ENCODE results near the gene SPINK9. TPM values are rescaled to one million over a fixed set of nuclear protein-coding genes. Genes with fewer than 3 reads are reported as not detected.

Gene SPINK9
- total and polyA plus RNA-seq, 2 experiments from 2014 or later: not detected

DNA sequence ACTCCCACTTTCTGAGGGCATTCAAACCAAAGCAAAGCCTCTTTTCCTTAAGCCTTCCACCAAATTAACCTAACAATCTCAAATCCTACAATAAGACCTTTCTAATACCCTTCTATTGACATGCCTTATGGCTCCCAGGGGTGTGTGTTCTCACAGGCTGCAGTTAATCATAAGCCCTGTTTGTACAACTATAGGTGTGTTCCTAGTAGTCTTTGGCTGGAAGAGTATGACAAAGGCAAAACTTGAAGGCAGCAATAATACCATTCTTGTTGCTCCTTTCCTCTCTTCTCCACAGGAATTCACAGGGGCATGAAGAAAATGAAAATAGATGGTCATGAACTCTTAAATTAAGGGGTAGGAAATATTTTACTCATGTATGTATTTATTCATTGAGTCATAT is 37.5 kb downstream of the SPINK9 start (continued):
- TF ChIP-seq ZNF114 (CRISPR knock-in tag; IDR thresholded peaks at IDR 0.05) (no peak), NANOG (IDR thresholded peaks at IDR 0.05; ENCODE audit: borderline replicate concordance) (no peak), CREB1 (CRISPR knock-in tag; IDR thresholded peaks at IDR 0.05; ENCODE audit: low read depth) (no peak)

GRCh38 chr5:148374690-148375360 is 39.5 kb downstream of the SPINK9 start:
- H3K79me2 ChIP-seq (replicated peaks; ENCODE audit: insufficient read depth): no peaks in the 10 kb centered on the region
- H4K20me1 ChIP-seq (replicated peaks; ENCODE audit: insufficient read depth): no peaks in the 10 kb centered on the region
- Mint-ChIP-seq H3K4me1 (peaks cover 5% of the 10 kb centered on the region; the same call in 2 of the 3 replicates), H3K27me3 (ENCODE audit: insufficient read depth, low read depth, poor library complexity) (peaks cover 2% of the 10 kb centered on the region), H3K4me3 (no peak overlapping the region), H3K9me3 (peaks cover 7% of the 10 kb centered on the region; the same call in 2 of the 3 replicates), H3K27ac (no peak overlapping the region), H3K36me3 (ENCODE audit: low read depth) (peaks cover 14% of the 10 kb centered on the region; the same call in 2 of the 3 replicates)
- TF ChIP-seq CTCF (conservative IDR thresholded peaks at IDR 0.05; ENCODE audit: low read depth in 2 of 2): peak; percentile 91 to 97
- TF ChIP-seq ZNF114 (CRISPR knock-in tag; IDR thresholded peaks at IDR 0.05): no peak
- no peaks in the 10 kb centered on the region for H3K4me1 ChIP-seq (ENCODE audit: insufficient read depth)
- H3F3A ChIP-seq (replicated peaks; ENCODE audit: low read depth): no peaks in the 10 kb centered on the region
- H3K4me3 ChIP-seq: no peak overlapping the region
- no peak overlapping the region for H2AFZ ChIP-seq
- H3K27ac ChIP-seq (ENCODE audit: low read depth): no peak overlapping the region
- DNase-seq (ENCODE audit: low spot score) (peak; percentile 88), ATAC-seq (peak; percentile 100)
- no peaks in the 10 kb centered on the region for H3K36me3 ChIP-seq (ENCODE audit: insufficient read depth)
- no peaks in the 10 kb centered on the region for H3K27me3 ChIP-seq (ENCODE audit: insufficient read depth)
- no peak overlapping the region for H3K4me2 ChIP-seq
- H3K9me2 ChIP-seq (ENCODE audit: insufficient read depth): no peaks in the 10 kb centered on the region; the same call in 1 of the 2 replicates

- no peaks in the 10 kb centered on the region for H3K4me1 ChIP-seq (ENCODE audit: insufficient read depth)
- no peak for ATAC-seq
- H3K27me3 ChIP-seq (ENCODE audit: insufficient read depth): no peaks in the 10 kb centered on the region
- H3K4me3 ChIP-seq: no peak overlapping the region
- no peaks in the 10 kb centered on the region for H3F3A ChIP-seq (replicated peaks; ENCODE audit: low read depth)
- Mint-ChIP-seq H3K27me3 (ENCODE audit: insufficient read depth, low read depth, poor library complexity) (peaks cover 2% of the 10 kb centered on the region), H3K9me3 (peaks cover 7% of the 10 kb centered on the region; the same call in 2 of the 3 replicates), H3K4me3 (no peak overlapping the region), H3K36me3 (ENCODE audit: low read depth) (peaks cover 14% of the 10 kb centered on the region; the same call in 2 of the 3 replicates), H3K27ac (no peak overlapping the region), H3K4me1 (peaks cover 5% of the 10 kb centered on the region; the same call in 2 of the 3 replicates)
- DNase-seq (ENCODE audit: low spot score): no peak
- no peaks in the 10 kb centered on the region for H3K36me3 ChIP-seq (ENCODE audit: insufficient read depth)
- no peaks in the 10 kb centered on the region for H3K79me2 ChIP-seq (replicated peaks; ENCODE audit: insufficient read depth)
- H3K4me2 ChIP-seq: no peak overlapping the region
- no peaks in the 10 kb centered on the region for H3K9me2 ChIP-seq (ENCODE audit: insufficient read depth)
- no peak overlapping the region for H3K27ac ChIP-seq (ENCODE audit: low read depth)
- H2AFZ ChIP-seq: no peak overlapping the region
- no peaks in the 10 kb centered on the region for H4K20me1 ChIP-seq (replicated peaks; ENCODE audit: insufficient read depth)
- TF ChIP-seq ZNF331 (CRISPR knock-in tag; IDR thresholded peaks at IDR 0.05; ENCODE audit: low read depth): no peak
- no peak for TF ChIP-seq EZH2 (IDR thresholded peaks at IDR 0.05; ENCODE audit: low read depth, unreplicated experiment)
- no peak for TF ChIP-seq STAT1 (IDR thresholded peaks at IDR 0.05; ENCODE audit: unreplicated experiment)
- no peak for TF ChIP-seq ETS1 (IDR thresholded peaks at IDR 0.05)
- TF ChIP-seq, protein P1, sequence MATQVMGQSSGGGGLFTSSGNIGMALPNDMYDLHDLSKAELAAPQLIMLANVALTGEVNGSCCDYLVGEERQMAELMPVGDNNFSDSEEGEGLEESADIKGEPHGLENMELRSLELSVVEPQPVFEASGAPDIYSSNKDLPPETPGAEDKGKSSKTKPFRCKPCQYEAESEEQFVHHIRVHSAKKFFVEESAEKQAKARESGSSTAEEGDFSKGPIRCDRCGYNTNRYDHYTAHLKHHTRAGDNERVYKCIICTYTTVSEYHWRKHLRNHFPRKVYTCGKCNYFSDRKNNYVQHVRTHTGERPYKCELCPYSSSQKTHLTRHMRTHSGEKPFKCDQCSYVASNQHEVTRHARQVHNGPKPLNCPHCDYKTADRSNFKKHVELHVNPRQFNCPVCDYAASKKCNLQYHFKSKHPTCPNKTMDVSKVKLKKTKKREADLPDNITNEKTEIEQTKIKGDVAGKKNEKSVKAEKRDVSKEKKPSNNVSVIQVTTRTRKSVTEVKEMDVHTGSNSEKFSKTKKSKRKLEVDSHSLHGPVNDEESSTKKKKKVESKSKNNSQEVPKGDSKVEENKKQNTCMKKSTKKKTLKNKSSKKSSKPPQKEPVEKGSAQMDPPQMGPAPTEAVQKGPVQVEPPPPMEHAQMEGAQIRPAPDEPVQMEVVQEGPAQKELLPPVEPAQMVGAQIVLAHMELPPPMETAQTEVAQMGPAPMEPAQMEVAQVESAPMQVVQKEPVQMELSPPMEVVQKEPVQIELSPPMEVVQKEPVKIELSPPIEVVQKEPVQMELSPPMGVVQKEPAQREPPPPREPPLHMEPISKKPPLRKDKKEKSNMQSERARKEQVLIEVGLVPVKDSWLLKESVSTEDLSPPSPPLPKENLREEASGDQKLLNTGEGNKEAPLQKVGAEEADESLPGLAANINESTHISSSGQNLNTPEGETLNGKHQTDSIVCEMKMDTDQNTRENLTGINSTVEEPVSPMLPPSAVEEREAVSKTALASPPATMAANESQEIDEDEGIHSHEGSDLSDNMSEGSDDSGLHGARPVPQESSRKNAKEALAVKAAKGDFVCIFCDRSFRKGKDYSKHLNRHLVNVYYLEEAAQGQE (IDR thresholded peaks at IDR 0.05; ENCODE audit: unreplicated experiment): no peak
- TF ChIP-seq JUNB (IDR thresholded peaks at IDR 0.05; ENCODE audit: unreplicated experiment): no peak
- TF ChIP-seq CTCF (conservative IDR thresholded peaks at IDR 0.05; ENCODE audit: low read depth in 2 of 2): no peak
These were observed 40.8 kb downstream of the SPINK9 start for GRCh38 chr5:148376198-148376597.

All from GM23338 (cell line).